ENCODE measurements around the gene PCDHGC5. TPM values are rescaled to one million over a fixed set of nuclear protein-coding genes. Genes with fewer than 3 reads are reported as not detected.
A peak's percentile ranks its signal among the peaks of the same experiment; 100 is the strongest.

The PCDHGC5 gene
- total and polyA plus RNA-seq, 2 donors (not counting 1 experiment from before 2014, with no cell fraction given): 1.1 to 2.6 TPM

GRCh38 chr5:141503681-141504080 lies 14.8 kb downstream of the PCDHGC5 start:
- Histone ChIP-seq H3K27me3 (ENCODE audit: control insufficient read depth, insufficient read depth, low read length) (no peaks in the 10 kb centered on the region), H2AFZ (ENCODE audit: low read length) (no peak overlapping the region), H3K4me3 (replicated peaks in 1 of 4; ENCODE audit: control extremely low read depth in 1 of 4, insufficient read depth in 1 of 4, low read depth in 3 of 4, low read length in 4 of 4) (no peak overlapping the region), H3K4me1 (ENCODE audit: control insufficient read depth, extremely low read depth, insufficient read depth, low read length) (peaks cover 17% of the 10 kb centered on the region), H3K9ac (ENCODE audit: insufficient read depth, low read length) (no peak overlapping the region), H4K20me1 (ENCODE audit: control insufficient read depth, extremely low read depth, insufficient read depth, low read length) (no peaks in the 10 kb centered on the region), H3K27ac (ENCODE audit: insufficient read depth, low read length) (no peak overlapping the region), H3K4me2 (ENCODE audit: extremely low read depth, insufficient read depth, low read length) (no peak overlapping the region), H3K36me3 (ENCODE audit: control insufficient read depth, insufficient read depth, low read length) (peaks cover 7% of the 10 kb centered on the region), H3K79me2 (ENCODE audit: control insufficient read depth, insufficient read depth, low read length) (no peaks in the 10 kb centered on the region), H3K9me3 (ENCODE audit: control insufficient read depth, insufficient read depth, low read depth, low read length) (no peaks in the 10 kb centered on the region)
- TF ChIP-seq CTCF (conservative IDR thresholded peaks at IDR 0.05 in 1 of 2, IDR thresholded peaks at IDR 0.05 in 1 of 2; ENCODE audit: low read depth in 1 of 2, low read length in 2 of 2) (no peak), EZH2 (IDR thresholded peaks at IDR 0.05; ENCODE audit: low read length, missing control alignments) (no peak)
- DNase-seq (ENCODE audit: low read depth in 2 of 2): no peak

GRCh38 chr5:141504216-141504615 lies 15.3 kb downstream of the PCDHGC5 start:
- no peak for TF ChIP-seq EZH2 (IDR thresholded peaks at IDR 0.05; ENCODE audit: low read length, missing control alignments)
- no peak for TF ChIP-seq CTCF (conservative IDR thresholded peaks at IDR 0.05 in 1 of 2, IDR thresholded peaks at IDR 0.05 in 1 of 2; ENCODE audit: low read depth in 1 of 2, low read length in 2 of 2)
- Histone ChIP-seq H3K4me2 (ENCODE audit: extremely low read depth, insufficient read depth, low read length) (no peak overlapping the region), H3K4me3 (replicated peaks in 1 of 4; ENCODE audit: control extremely low read depth in 1 of 4, insufficient read depth in 1 of 4, low read depth in 3 of 4, low read length in 4 of 4) (no peak overlapping the region), H3K79me2 (ENCODE audit: control insufficient read depth, insufficient read depth, low read length) (no peaks in the 10 kb centered on the region), H4K20me1 (ENCODE audit: control insufficient read depth, extremely low read depth, insufficient read depth, low read length) (no peaks in the 10 kb centered on the region), H2AFZ (ENCODE audit: low read length) (no peak overlapping the region), H3K9ac (ENCODE audit: insufficient read depth, low read length) (no peak overlapping the region), H3K27ac (ENCODE audit: insufficient read depth, low read length) (no peak overlapping the region), H3K36me3 (ENCODE audit: control insufficient read depth, insufficient read depth, low read length) (peaks cover 7% of the 10 kb centered on the region), H3K9me3 (ENCODE audit: control insufficient read depth, insufficient read depth, low read depth, low read length) (no peaks in the 10 kb centered on the region), H3K27me3 (ENCODE audit: control insufficient read depth, insufficient read depth, low read length) (no peaks in the 10 kb centered on the region), H3K4me1 (ENCODE audit: control insufficient read depth, extremely low read depth, insufficient read depth, low read length) (peaks cover 19% of the 10 kb centered on the region)
- DNase-seq (ENCODE audit: low read depth in 2 of 2): no peak

GRCh38 chr5:141506381-141507155 lies 17.7 kb downstream of the PCDHGC5 start:
- TF ChIP-seq EZH2 (IDR thresholded peaks at IDR 0.05; ENCODE audit: low read length, missing control alignments) (no peak), CTCF (conservative IDR thresholded peaks at IDR 0.05 in 1 of 2, IDR thresholded peaks at IDR 0.05 in 1 of 2; ENCODE audit: low read depth in 1 of 2, low read length in 2 of 2) (no peak)
- H3K9ac ChIP-seq (ENCODE audit: insufficient read depth, low read length): no peak overlapping the region
- peaks cover 27% of the 10 kb centered on the region for H3K4me1 ChIP-seq (ENCODE audit: control insufficient read depth, extremely low read depth, insufficient read depth, low read length)
- no peak overlapping the region for H2AFZ ChIP-seq (ENCODE audit: low read length)
- H4K20me1 ChIP-seq (ENCODE audit: control insufficient read depth, extremely low read depth, insufficient read depth, low read length): no peaks in the 10 kb centered on the region
- DNase-seq (ENCODE audit: low read depth in 2 of 2): no peak
- H3K36me3 ChIP-seq (ENCODE audit: control insufficient read depth, insufficient read depth, low read length): peaks cover 14% of the 10 kb centered on the region
- H3K4me2 ChIP-seq (ENCODE audit: extremely low read depth, insufficient read depth, low read length): no peak overlapping the region
- H3K27ac ChIP-seq (ENCODE audit: insufficient read depth, low read length): peak overlapping the region; percentile 12
- H3K4me3 ChIP-seq (replicated peaks in 1 of 4; ENCODE audit: control extremely low read depth in 1 of 4, insufficient read depth in 1 of 4, low read depth in 3 of 4, low read length in 4 of 4): no peak overlapping the region
- H3K27me3 ChIP-seq (ENCODE audit: control insufficient read depth, insufficient read depth, low read length): no peaks in the 10 kb centered on the region
- H3K79me2 ChIP-seq (ENCODE audit: control insufficient read depth, insufficient read depth, low read length): peaks cover 1% of the 10 kb centered on the region
- H3K9me3 ChIP-seq (ENCODE audit: control insufficient read depth, insufficient read depth, low read depth, low read length): no peaks in the 10 kb centered on the region

Measured in fibroblast of lung (primary cell).